ENCODE results near the gene LRRC72. TPM values are rescaled to one million over a fixed set of nuclear protein-coding genes. Genes with fewer than 3 reads are reported as not detected.
"Not testable (repeated sequence)": the region's sequence is repeated elsewhere in the genome, so short reads cannot be mapped to it uniquely, and the experiment has no call there.

LRRC72 gene
- total RNA-seq, 1 experiment from 2014 or later: not detected

GRCh38 chr7:16531707-16532106, 5.1 kb downstream of the LRRC72 start:
- ChIA-PET POLR2A (ENCODE audit: unreplicated experiment) (interaction anchor here (0.5 to 0.6 kb wide), 2 partner anchors 19 to 88 kb away, joined by 3 read pairs; no protein-coding TSS in a partner anchor), CTCF (no interaction called here)
- no TSS peak for BruUV-seq (replicated peaks)

GRCh38 chr7:16532272-16532671, 5.6 kb downstream of the LRRC72 start:
- TF ChIP-seq CTCF (conservative IDR thresholded peaks at IDR 0.05; ENCODE audit: low read depth, low read length) (no peak), EZH2 (IDR thresholded peaks at IDR 0.05; ENCODE audit: low read length, unreplicated experiment) (no peak), EZH2phosphoT487 (IDR thresholded peaks at IDR 0.05; ENCODE audit: borderline replicate concordance, low read length) (no peak)
- H3K27ac ChIP-seq (ENCODE audit: low read length): no peak overlapping the region
- no peaks in the 10 kb centered on the region for H3K4me1 ChIP-seq (ENCODE audit: insufficient read depth, low read length)
- no peak overlapping the region for H2AFZ ChIP-seq (ENCODE audit: low read length)
- BruUV-seq (replicated peaks): no TSS peak
- H3K36me3 ChIP-seq (ENCODE audit: low read depth, low read length): no peaks in the 10 kb centered on the region
- no peaks in the 10 kb centered on the region for H4K20me1 ChIP-seq (ENCODE audit: low read length)
- no peak overlapping the region for H3K4me3 ChIP-seq (ENCODE audit: low read length)
- H3K79me2 ChIP-seq (ENCODE audit: low read length): no peaks in the 10 kb centered on the region
- H3K9me3 ChIP-seq (ENCODE audit: low read length): no peaks in the 10 kb centered on the region
- no peak overlapping the region for H3K4me2 ChIP-seq (ENCODE audit: low read length)
- intact Hi-C loops (cut with micrococcal nuclease): no loop called here
- no peaks in the 10 kb centered on the region for H3K9me2 ChIP-seq (replicated peaks; ENCODE audit: low read length)
- no peak for DNase-seq
- CTCF ChIA-PET: no interaction called here
- POLR2A ChIA-PET (ENCODE audit: unreplicated experiment): no interaction called here
- no peaks in the 10 kb centered on the region for H3K27me3 ChIP-seq (ENCODE audit: low read length)
- no peaks in the 10 kb centered on the region for H3F3A ChIP-seq (ENCODE audit: low read length, unreplicated experiment)
- no peak overlapping the region for H3K9ac ChIP-seq (ENCODE audit: low read length)
- no peak for ATAC-seq

More at GRCh38 chr7:16531707-16532106, 5.1 kb downstream of the LRRC72 start:
- H3K4me3 ChIP-seq (ENCODE audit: low read length): no peak overlapping the region
- no peak for ATAC-seq
- H3K36me3 ChIP-seq (ENCODE audit: low read depth, low read length): no peaks in the 10 kb centered on the region
- no peaks in the 10 kb centered on the region for H3K27me3 ChIP-seq (ENCODE audit: low read length)
- H2AFZ ChIP-seq (ENCODE audit: low read length): no peak overlapping the region
- H3K9ac ChIP-seq (ENCODE audit: low read length): no peak overlapping the region
- intact Hi-C loops (cut with micrococcal nuclease): no loop called here
- no peak for DNase-seq
- TF ChIP-seq EZH2 (IDR thresholded peaks at IDR 0.05; ENCODE audit: low read length, unreplicated experiment) (no peak), EZH2phosphoT487 (IDR thresholded peaks at IDR 0.05; ENCODE audit: borderline replicate concordance, low read length) (no peak), CTCF (conservative IDR thresholded peaks at IDR 0.05; ENCODE audit: low read depth, low read length) (no peak)
- no peaks in the 10 kb centered on the region for H4K20me1 ChIP-seq (ENCODE audit: low read length)
- no peaks in the 10 kb centered on the region for H3K79me2 ChIP-seq (ENCODE audit: low read length)
- H3K9me3 ChIP-seq (ENCODE audit: low read length): no peaks in the 10 kb centered on the region
- H3K4me2 ChIP-seq (ENCODE audit: low read length): no peak overlapping the region
- no peaks in the 10 kb centered on the region for H3K9me2 ChIP-seq (replicated peaks; ENCODE audit: low read length)
- H3K27ac ChIP-seq (ENCODE audit: low read length): no peak overlapping the region
- no peaks in the 10 kb centered on the region for H3K4me1 ChIP-seq (ENCODE audit: insufficient read depth, low read length)
- H3F3A ChIP-seq (ENCODE audit: low read length, unreplicated experiment): no peaks in the 10 kb centered on the region

- H3K4me1 ChIP-seq (ENCODE audit: insufficient read depth, low read length): no peaks in the 10 kb centered on the region
- no peak overlapping the region for H2AFZ ChIP-seq (ENCODE audit: low read length)
- intact Hi-C loops (cut with micrococcal nuclease): no loop called here
- H3K4me3 ChIP-seq (ENCODE audit: low read length): no peak overlapping the region
- no TSS peak for BruUV-seq (replicated peaks)
- TF ChIP-seq EZH2 (IDR thresholded peaks at IDR 0.05; ENCODE audit: low read length, unreplicated experiment) (no peak), CTCF (conservative IDR thresholded peaks at IDR 0.05; ENCODE audit: low read depth, low read length) (no peak), EZH2phosphoT487 (IDR thresholded peaks at IDR 0.05; ENCODE audit: borderline replicate concordance, low read length) (no peak)
- H3K27me3 ChIP-seq (ENCODE audit: low read length): no peaks in the 10 kb centered on the region
- CTCF ChIA-PET: interaction anchor here (0.6 kb wide), 1 partner anchor 79 kb away, joined by 4 read pairs; no protein-coding TSS in a partner anchor
- ATAC-seq (no peak), DNase-seq (no peak)
- no peaks in the 10 kb centered on the region for H4K20me1 ChIP-seq (ENCODE audit: low read length)
- POLR2A ChIA-PET (ENCODE audit: unreplicated experiment): no interaction called here
- no peaks in the 10 kb centered on the region for H3K79me2 ChIP-seq (ENCODE audit: low read length)
- no peaks in the 10 kb centered on the region for H3K9me2 ChIP-seq (replicated peaks; ENCODE audit: low read length)
- no peak overlapping the region for H3K9ac ChIP-seq (ENCODE audit: low read length)
- no peak overlapping the region for H3K27ac ChIP-seq (ENCODE audit: low read length)
- H3K9me3 ChIP-seq (ENCODE audit: low read length): no peaks in the 10 kb centered on the region
- no peaks in the 10 kb centered on the region for H3F3A ChIP-seq (ENCODE audit: low read length, unreplicated experiment)
- no peak overlapping the region for H3K4me2 ChIP-seq (ENCODE audit: low read length)
- no peaks in the 10 kb centered on the region for H3K36me3 ChIP-seq (ENCODE audit: low read depth, low read length)
Observed at GRCh38 chr7:16535500-16535899, 8.9 kb downstream of the LRRC72 start.

- H3K4me3 ChIP-seq (ENCODE audit: low read length); H3K9me3 ChIP-seq (ENCODE audit: low read length); BruUV-seq (replicated peaks); H4K20me1 ChIP-seq (ENCODE audit: low read length); H3F3A ChIP-seq (ENCODE audit: low read length, unreplicated experiment); H3K9me2 ChIP-seq (replicated peaks; ENCODE audit: low read length); CTCF ChIA-PET; H3K9ac ChIP-seq (ENCODE audit: low read length); H3K27me3 ChIP-seq (ENCODE audit: low read length); DNase-seq; H3K79me2 ChIP-seq (ENCODE audit: low read length); H3K27ac ChIP-seq (ENCODE audit: low read length); H3K4me1 ChIP-seq (ENCODE audit: insufficient read depth, low read length); H3K4me2 ChIP-seq (ENCODE audit: low read length); H3K36me3 ChIP-seq (ENCODE audit: low read depth, low read length); POLR2A ChIA-PET (ENCODE audit: unreplicated experiment); H2AFZ ChIP-seq (ENCODE audit: low read length); ATAC-seq; intact Hi-C loops (cut with micrococcal nuclease): not testable (repeated sequence)
Observed at GRCh38 chr7:16540559-16540958, 13.9 kb downstream of the LRRC72 start.

Measured in PC-3 (cell line).